HG03108 (cell line): Measurements from ENCODE around the gene PLTP.
"Not testable (repeated sequence)": the region's sequence is repeated elsewhere in the genome, so short reads cannot be mapped to it uniquely, and the experiment has no call there.

ENCODE experiments used
- ATAC-seq: cut with Tn5 transposase; IDR thresholded peaks from one replicate; pipeline ENCODE4 v1.9.1; 2021; ENCODE audit warnings: moderate library complexity; ENCODE audit not compliant: unreplicated experiment

Gene PLTP

GRCh38 chr20:45880988-45881788, 30.8 kb downstream of the PLTP start, which contains the start of gene ZSWIM1:
ZSWIM1 (plus strand) TSS chr20:45881227; CDS start chr20:45882593, 1,366 bp downstream.
- peak; percentile 97 for ATAC-seq

- ATAC-seq: no peak
These were observed 33.7 kb downstream of the PLTP start for GRCh38 chr20:45878076-45878761.

DNA sequence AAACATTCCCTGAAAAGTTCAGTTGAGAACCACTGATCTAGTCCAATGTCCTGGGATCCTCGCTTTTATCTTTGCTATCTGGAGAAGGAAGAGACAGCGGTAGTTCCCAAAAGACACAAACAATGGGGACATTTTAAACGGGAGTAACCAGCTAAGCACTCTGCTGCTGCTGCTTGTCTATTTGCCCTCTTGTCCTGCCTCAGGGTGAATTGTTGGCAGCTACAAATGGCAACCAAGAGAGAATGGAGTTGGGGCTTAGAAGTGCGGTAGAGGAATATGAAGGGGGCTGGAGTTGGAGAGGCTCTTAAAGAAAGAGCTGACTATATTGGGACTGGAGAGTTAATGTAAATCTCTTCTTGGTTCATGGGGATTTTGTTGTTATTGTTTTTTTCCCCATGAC, 37.4 kb downstream of the PLTP start:
- ATAC-seq: no peak

DNA sequence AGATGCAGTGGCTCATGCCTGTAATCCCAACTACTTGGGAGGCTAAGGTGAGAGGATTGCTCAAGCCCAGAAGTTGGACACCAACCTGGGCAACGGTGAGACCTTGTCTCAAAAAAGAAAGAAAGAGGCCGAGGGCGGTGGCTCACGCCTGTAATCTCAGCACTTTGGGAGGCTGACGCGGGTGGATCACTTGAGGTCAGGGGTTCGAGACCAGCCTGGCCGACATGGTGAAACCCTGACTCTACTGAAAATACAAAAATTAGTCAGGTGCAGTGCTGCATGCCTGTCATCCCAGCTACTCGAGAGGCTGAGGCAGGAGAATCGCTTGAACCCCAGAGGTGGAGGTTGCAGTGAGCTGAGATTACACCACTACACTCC, 37.9 kb downstream of the PLTP start:
- not testable (repeated sequence) for ATAC-seq

DNA sequence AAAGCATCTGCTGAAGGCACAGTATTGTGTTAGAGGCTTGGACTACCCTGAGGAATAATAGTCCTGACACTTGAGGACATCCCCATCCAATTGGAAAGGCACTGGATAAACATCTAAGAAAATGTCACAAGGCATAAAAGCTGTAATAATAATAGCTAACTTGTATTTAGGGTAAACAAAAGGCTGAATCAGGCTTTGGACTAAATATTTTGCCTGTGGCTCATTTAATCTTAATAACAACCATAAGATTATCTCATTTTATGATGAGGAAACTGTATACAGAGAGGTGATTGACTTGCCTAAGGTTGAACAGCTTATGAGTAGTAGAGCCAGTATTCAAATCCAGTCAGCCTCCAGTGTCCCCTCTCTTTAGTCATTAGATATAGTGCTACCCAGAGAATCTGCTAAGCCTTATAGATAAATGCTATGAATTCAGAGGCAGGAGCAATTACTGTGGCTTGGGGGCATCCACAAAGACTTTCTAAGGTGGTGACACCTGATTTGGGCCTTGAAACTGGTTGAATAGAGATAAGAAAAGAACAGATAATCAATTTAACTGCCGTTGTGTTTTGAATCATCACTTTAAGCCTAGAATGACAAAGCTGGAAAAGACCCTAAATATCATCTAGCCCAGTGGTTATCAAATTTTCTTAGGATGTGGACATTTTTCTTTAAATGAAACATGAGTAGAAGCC, 38.4 kb downstream of the PLTP start:
- no peak for ATAC-seq

DNA sequence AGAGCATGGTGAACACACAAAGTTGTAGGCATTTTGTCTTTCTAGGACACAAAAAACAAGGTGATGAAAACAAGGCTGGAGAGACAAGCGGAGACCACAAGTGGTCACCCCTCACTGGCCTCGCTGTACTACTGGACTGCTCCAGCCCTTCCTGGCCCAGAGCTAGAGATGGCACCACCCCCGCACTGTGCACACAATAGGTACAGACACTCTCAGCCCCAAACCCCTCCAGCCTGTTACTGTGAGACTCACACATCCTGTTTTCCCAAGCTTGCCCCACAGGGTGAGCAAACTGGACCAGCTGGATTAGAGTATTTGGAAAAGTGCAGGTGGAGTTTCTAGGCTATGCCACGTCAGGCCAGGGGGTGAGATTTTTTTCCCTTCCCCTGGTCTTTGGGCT, 39.3 kb downstream of the PLTP start:
- ATAC-seq: no peak

DNA sequence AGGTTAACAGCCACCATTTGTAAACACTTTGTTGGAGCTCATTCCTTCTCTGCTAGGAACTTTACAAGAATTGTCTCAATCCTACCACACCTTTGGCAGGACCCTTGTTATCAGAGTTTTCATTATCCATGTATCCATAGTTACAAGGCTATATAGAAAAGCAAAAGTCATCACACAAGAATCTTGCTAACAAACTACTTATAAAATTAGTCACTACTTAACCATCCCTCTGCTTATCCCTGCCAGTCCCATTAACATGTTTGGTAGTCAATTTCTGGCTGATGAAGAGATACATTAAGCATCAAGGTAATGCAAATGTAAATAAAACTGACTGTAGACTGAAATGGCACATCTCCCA, 44.2 kb downstream of the PLTP start:
- no peak for ATAC-seq

GRCh38 chr20:45867136-45867818, 44.7 kb downstream of the PLTP start:
- ATAC-seq: no peak

- ATAC-seq: no peak
These were observed 45.5 kb downstream of the PLTP start for GRCh38 chr20:45866454-45866853.

DNA sequence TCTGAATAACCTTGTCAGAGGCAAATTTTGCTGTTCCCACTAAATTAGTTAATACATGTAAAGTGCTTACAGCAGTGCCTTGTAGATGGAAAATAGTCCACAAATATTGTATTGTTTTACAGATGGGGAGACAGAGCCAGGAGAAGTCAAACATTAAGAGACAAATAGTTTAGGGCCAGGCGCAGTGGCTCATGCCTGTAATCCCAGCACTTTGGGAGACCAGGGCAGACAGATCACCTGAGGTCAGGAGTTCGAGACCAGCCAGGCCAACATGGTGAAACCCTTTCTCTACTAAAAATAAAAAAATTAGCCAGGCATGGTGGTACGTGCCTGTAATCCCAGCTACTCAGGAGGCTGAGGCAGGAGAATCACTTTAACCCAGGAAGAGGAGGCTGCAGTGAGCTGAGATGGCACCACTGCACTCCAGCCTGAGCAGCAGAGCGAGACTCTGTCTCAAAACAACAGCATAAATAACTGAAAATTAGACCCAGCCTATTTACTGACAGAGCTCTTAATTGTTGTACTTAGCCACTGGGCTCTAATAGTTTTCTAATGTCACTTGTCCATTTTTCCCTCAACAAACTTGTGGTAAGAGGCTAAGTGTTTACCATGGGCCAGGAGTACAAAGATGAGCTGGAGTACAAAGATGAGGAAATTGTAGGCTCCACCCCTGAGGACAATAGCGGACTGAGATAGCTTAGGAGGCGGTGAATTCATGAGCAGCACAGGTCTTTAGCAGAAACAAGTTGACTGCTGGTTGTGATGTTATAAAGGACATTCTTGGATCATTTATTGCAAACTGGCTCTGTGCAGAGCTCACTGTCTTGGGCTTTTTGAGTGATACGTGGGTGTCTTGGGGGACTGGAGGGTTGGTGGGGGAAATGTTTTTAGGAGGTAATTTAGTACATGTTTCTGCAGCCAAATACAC, 48.1 kb downstream of the PLTP start:
- no peak for ATAC-seq

DNA sequence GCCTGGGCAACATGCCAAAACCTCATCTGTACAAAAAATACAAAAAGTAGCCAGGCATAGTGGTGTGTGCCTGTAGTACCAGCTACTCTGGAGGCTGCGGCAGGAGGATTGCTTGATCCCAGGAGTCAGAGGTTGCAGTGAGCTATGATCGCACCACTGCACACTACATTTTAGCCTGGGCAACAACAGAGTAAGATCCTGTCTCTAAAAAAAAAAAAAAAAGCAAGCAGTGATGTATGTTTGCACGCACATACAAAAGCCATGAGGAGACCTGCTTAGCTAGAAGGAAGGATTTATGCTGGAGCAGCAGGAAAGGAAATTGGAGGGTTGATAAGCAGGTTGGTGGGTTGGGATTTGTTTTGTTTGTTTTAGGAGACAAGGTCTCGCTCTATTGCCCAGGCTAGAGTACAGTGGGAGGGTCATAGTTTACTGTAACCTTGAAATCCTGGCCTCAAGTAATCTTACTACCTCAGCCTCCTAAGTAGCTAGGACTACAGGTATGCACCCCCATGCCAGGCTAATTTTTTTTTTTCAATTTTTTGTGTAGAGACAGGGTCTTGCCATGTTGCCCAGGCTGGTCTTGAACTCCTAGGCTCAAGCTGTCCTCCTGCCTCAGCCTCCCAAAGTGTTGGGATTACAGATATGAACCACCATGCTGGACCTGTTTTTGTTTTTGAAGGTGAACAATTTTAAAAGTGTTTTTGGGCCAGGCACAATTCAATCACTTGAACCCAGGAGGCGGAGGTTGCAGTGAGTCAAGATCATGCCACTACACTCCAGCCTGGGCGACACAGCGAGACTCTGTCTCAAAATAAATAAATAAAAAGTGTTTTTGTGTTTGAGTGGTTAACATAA, 50.5 kb downstream of the PLTP start:
- ATAC-seq: no peak

DNA sequence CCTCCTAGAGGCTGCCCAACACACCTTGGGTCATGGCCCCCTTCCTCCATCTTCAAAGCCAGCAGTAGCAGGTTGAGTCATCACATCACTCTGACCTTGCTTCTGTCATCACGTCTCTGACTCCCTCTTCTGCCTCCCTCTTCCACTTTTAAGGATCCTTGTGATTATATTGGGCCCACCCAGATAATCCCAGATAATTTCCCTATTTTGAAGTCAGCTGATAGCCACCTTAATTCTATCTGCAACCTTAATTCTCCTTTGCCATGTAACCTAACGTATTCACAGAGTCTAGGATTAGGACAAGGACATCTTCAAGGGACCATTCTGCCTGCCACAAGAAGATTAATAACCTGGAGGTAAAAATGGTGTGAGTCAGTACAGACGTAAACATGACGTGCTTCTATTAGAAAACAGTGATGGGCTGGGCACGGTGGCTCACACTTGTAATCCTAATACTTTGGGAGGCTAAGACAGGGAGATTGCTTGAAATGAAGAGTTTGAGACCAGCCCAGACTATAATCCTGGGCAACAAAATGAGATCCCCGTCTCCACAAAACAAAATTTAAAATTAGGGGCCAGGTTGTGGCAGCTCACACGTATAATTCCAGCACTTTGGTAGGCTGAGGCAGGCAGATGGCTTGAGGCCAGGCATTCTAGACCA, 51.3 kb downstream of the PLTP start:
- no peak for ATAC-seq

- ATAC-seq: no peak
These were observed 52.0 kb downstream of the PLTP start for GRCh38 chr20:45859916-45860315.

DNA sequence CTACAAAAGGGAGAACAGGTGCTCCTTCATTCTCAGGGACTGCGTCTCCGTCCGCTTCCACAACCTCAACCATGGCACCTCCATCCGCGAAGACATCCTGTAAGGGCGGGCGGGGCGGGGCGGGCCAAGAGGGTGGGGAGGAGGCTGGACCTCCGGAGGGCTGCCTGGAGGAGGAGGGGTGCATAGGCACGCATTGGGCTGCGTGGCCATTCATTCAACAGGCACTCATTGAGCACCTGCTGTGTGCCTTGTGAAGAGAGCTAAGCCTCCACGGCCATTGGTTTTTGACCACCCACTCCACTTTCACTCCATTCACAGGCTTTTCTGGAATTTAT, 54.1 kb downstream of the PLTP start:
- ATAC-seq: peak; percentile 12

- ATAC-seq: peak; percentile 97
These were observed 54.7 kb downstream of the PLTP start, which contains the start of the genes ACOT8 and ZSWIM3 for GRCh38 chr20:45857114-45857881. ACOT8 (minus strand) TSS chr20:45857392; CDS start chr20:45857315, 77 bp downstream. ZSWIM3 (plus strand) TSS chr20:45857614; CDS start chr20:45857826, 212 bp downstream.

DNA sequence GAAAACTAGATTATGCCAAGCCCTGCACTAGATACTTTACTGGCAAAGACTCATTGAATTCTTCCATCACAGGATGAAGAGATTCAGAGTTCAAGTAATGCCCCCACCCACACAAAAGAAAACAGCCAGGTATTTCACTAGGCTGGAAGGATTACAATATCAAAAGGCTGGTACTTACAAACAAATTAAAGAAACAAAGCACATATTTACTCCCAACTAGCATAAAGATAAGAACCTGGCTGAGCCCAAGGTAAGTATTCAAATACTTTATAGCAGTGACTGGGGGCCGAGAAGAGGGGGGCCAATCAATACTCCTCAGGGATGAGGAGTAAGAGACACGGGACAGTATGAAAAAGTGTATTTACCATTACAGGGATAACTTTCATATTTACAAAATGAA, 58.5 kb downstream of the PLTP start:
- ATAC-seq: no peak

DNA sequence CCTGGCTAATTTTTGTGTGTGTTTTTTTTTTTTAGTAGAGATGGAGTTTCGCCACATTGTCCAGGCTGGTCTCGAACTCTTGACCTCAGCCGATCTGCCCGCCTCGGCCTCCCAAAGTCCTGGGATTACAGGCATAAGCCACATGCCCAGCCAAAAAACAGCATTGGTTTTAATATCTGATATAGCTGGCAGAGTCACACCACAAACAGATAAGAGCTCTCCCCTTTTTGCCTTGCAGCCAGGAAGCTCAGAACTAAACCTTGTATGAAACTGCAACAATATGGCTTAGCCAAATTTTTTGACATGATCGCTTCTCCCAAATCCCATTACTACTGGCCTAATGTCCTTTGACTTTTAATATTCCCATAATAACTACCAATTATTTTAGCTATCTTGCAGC, 59.6 kb downstream of the PLTP start:
- ATAC-seq: no peak

DNA sequence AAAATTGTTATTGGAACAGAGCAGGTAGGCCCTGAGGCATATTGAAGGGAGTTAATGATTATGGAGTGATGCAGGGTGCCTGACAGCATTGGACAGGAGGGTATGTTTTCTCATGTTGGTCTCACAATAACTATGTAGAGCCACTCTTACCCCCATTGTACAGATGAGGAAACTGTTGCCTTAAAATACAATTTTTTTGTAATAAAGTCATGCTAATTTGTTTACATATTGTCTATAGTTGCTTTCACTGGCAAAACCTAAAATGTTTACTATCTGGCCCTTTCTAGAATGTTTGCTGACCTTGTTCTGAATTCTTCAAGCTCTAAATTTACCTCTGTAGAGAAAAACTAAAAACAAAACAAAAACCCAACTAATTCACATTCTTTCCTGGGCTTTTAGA, 60.5 kb downstream of the PLTP start:
- no peak for ATAC-seq
